ENCODE measurements around the gene IQSEC2.

DNA sequence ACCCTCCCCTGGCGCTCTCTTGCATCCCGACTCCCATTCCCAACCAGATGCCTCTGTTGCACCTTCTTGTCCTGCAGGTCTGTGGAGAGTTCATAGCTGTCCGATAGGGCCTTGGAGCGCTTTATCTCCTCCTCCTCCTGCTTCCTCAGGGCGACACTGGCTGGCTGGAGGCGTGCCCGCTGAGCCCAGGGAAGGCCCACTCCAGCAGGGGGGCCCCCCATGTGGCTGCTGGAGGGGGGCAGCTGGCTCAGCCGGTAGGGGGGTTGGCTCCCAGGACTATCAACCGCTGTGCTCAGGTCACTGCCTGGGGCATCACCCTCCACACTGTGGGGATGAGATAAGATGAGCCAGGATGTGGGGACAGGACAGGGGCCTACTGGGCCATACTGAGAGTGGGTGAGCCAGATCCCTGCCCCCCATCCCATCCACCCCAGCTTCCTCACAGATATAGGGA, 25.6 kb downstream of the IQSEC2 start:
- TF ChIP-seq ZNF274 (IDR thresholded peaks at IDR 0.05; ENCODE audit: low read depth, low read length) (no peak), YY1 (IDR thresholded peaks at IDR 0.05; ENCODE audit: insufficient read depth, insufficient read length) (no peak), SUZ12 (IDR thresholded peaks at IDR 0.05; ENCODE audit: extremely low read depth, insufficient read depth, insufficient read length) (no peak)
